ENCODE measurements around the gene AHCYL2. TPM values are rescaled to one million over a fixed set of nuclear protein-coding genes. Genes with fewer than 3 reads are reported as not detected.

AHCYL2 gene
- total RNA-seq, 2 donors from 2014 or later = 262 to 397 TPM

- Histone ChIP-seq H3K4me3 (no peak overlapping the region), H3K4me1 (no peaks in the 10 kb centered on the region), H3K36me3 (peaks cover 10% of the 10 kb centered on the region), H3K9ac (ENCODE audit: low read depth in 2 of 2, low read length in 2 of 2) (no peak overlapping the region), H3K27me3 (no peaks in the 10 kb centered on the region), H3K27ac (no peak overlapping the region), H3K9me3 (no peaks in the 10 kb centered on the region)
- intact Hi-C loops (cut with DNase I) = no loop called here
- no peak for DNase-seq
- TF ChIP-seq CTCF (IDR thresholded peaks at IDR 0.05) = no peak
Observed at GRCh38 chr7:129426482-129426881, 201.7 kb downstream of the AHCYL2 start.

DNA sequence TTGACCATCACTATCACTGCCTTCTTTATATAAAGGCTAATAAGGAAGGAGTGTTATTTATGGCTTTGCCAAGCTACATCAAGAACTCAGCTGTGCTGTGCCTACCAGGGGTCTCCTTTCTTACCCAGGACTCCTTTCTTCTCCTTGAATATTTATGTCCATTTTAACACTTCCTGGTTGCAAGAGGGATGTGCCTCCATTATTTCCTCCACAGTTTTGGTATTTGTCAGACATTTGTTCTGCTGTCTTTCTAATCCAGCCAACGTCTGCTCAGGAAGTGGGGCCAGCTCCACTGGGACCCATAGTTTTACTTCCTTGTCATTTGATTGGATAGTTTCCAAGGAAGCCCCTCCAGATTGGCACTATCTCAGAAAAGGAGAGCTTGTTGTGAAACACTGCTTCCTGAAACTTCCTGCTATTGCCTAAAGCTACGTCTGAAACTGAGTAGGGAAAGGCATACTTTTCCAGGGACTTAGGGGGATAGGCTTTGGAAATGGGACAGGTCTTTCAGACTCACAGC is 202.8 kb downstream of the AHCYL2 start:
- intact Hi-C loops (cut with DNase I) = no loop called here

GRCh38 chr7:129431911-129432643 is 207.2 kb downstream of the AHCYL2 start:
- Histone ChIP-seq H3K4me1 (no peaks in the 10 kb centered on the region), H3K27ac (no peak overlapping the region), H3K27me3 (no peaks in the 10 kb centered on the region), H3K36me3 (no peaks in the 10 kb centered on the region), H3K4me3 (no peak overlapping the region), H3K9me3 (no peaks in the 10 kb centered on the region), H3K9ac (ENCODE audit: low read depth in 2 of 2, low read length in 2 of 2) (no peak overlapping the region)
- TF ChIP-seq CTCF (IDR thresholded peaks at IDR 0.05) = no peak
- intact Hi-C loops (cut with DNase I) = no loop called here
- DNase-seq = no peak

More for the DNA sequence above, 202.8 kb downstream of the AHCYL2 start:
- H3K36me3 ChIP-seq = peaks cover 10% of the 10 kb centered on the region
- H3K4me1 ChIP-seq = no peaks in the 10 kb centered on the region
- TF ChIP-seq CTCF (IDR thresholded peaks at IDR 0.05) = no peak
- no peaks in the 10 kb centered on the region for H3K27me3 ChIP-seq
- H3K9ac ChIP-seq (ENCODE audit: low read depth in 2 of 2, low read length in 2 of 2) = no peak overlapping the region
- no peak overlapping the region for H3K4me3 ChIP-seq
- H3K27ac ChIP-seq = no peak overlapping the region
- no peaks in the 10 kb centered on the region for H3K9me3 ChIP-seq
- no peak for DNase-seq

DNA sequence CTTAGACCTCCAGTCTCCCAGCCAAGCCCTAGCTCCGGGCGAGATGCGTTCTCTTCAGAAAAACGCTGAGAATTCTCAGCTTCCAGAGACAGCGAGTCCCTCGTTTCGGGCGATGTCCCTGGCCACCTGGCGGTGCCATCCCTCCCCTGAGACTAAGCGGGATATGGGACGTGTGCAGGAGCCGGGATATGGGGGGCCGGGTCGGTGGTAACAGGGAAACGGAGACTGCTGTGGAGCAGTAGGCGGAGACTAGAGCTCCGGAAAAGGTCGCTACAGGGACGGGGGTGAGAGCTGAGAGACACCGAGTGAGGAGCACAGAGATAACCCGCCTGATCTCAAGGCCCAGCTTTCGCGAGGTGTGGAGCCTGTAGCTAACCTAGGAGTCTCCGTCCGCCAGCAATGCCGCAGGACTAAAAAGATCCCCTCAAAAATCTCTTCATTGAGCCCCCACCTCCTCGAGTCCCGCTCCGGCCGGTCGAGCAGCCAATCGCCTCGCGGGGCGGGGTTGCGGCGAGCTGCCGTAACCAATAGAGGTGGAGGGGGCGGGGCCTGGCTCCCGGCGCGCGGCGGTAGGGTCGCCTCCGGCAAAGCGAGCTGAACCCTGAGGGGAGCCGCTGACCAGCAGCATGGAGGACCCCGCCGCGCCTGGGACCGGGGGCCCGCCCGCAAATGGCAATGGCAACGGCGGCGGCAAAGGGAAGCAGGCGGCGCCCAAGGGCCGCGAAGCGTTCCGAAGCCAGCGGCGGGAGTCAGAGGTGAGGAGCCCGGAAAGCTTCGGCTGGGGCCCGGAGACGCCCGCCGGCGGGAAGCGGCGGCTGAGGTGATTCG is 209.2 kb downstream of the AHCYL2 start, which contains the start of gene STRIP2:
TSS of gene STRIP2 (plus strand) at position 586 of the 828 bp plus-strand sequence. CDS start at position 627, 41 bp downstream.
- peak within 1 kb of the TSS; percentile 97 for H3K4me3 ChIP-seq
- peak; percentile 96 for DNase-seq
- H3K9ac ChIP-seq (ENCODE audit: low read depth in 2 of 2, low read length in 2 of 2) = peak within 1 kb of the TSS; percentile 67 to 73
- no peak for TF ChIP-seq CTCF (IDR thresholded peaks at IDR 0.05)
- no peaks in the 10 kb centered on the region for H3K9me3 ChIP-seq
- intact Hi-C loops (cut with DNase I) = no loop called here
- peak within 1 kb of the TSS; percentile 5 for H3K27ac ChIP-seq
- H3K36me3 ChIP-seq = no peaks in the 10 kb centered on the region
- no peaks in the 10 kb centered on the region for H3K4me1 ChIP-seq
- no peaks in the 10 kb centered on the region for H3K27me3 ChIP-seq

DNA sequence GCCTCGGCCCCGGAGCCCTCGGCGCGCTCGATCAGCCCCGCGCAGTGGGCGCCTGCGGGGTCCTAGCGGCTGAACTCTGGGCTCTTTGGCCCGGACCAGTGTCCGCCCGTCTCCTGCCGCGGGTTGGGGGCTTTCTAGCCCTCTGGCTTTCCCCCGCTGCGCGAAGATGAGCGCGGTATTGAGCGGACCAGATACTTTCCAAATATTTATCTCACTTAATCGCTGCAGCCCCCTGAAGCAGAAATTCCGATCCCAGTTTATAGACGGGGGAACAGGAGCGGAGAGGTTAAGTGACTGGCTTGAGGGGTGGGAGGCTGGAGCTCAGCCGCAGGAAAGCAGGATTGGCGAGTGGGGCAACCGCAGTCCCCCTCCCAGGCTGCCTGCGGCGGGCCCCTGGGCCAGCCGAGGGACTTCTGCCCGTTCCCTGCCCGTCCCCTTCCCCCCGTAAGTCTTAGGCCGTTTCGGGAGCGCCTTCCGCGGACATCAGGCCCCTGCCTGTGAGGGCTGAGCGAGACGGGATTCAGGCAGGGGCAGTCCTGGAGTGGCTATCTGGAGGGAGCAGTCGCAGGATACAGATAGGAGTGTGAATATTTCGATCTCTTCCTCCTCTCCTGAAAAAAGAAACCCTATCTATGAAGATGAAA is 210.0 kb downstream of the AHCYL2 start:
- Histone ChIP-seq H3K4me1 (no peaks in the 10 kb centered on the region), H3K9ac (ENCODE audit: low read depth in 2 of 2, low read length in 2 of 2) (peak overlapping the region; percentile 64 to 73), H3K27me3 (no peaks in the 10 kb centered on the region), H3K4me3 (peak overlapping the region; percentile 97), H3K27ac (peak overlapping the region; percentile 5), H3K36me3 (no peaks in the 10 kb centered on the region), H3K9me3 (no peaks in the 10 kb centered on the region)
- TF ChIP-seq CTCF (IDR thresholded peaks at IDR 0.05) = no peak
- no peak for DNase-seq
- intact Hi-C loops (cut with DNase I) = no loop called here

Measured in colonic mucosa (tissue), 4 donors.